ENCODE measurements around the gene PLEKHO1.

Gene PLEKHO1

GRCh38 chr1:150148837-150149270 lies 862 bp upstream of the PLEKHO1 start:
- peak overlapping the region; percentile 61 for H3K4me3 ChIP-seq (ENCODE audit: low read depth, low read length)
- H3K27ac ChIP-seq (ENCODE audit: extremely low read depth, low read depth, low read length): no peak overlapping the region
- H3K4me1 ChIP-seq (ENCODE audit: control insufficient read depth, insufficient read depth, low read length): peaks cover 3% of the 10 kb centered on the region; the same call in 1 of the 2 replicates
- no peaks in the 10 kb centered on the region for H3K9me3 ChIP-seq (ENCODE audit: control insufficient read depth, insufficient read depth, low read depth, low read length)
- H3K36me3 ChIP-seq (ENCODE audit: control insufficient read depth in 2 of 2, insufficient read depth in 1 of 2, low read length in 2 of 2): peaks cover 0 to 16% of the 10 kb centered on the region in 2 experiments; a peak in 2 of 3 replicates
- TF ChIP-seq ZNF26 (tag by site-specific recombination; IDR thresholded peaks at IDR 0.05): no peak
- TF ChIP-seq ZNF548 (tag by site-specific recombination; IDR thresholded peaks at IDR 0.05): no peak
- peak; percentile 59; the same call in 1 of the 2 replicates for TF ChIP-seq ZNF394 (tag by site-specific recombination; IDR thresholded peaks at IDR 0.05; ENCODE audit: borderline replicate concordance)
- POLR2A ChIA-PET: interaction anchor here (1.0 to 1.3 kb wide), 2 partner anchors 10 to 14 kb away, joined by 3 to 4 read pairs; no protein-coding TSS in a partner anchor
- CTCF ChIA-PET: no interaction called here

- CTCF ChIA-PET: interaction anchor here (0.9 to 3.3 kb wide), 3 partner anchors 11 to 15 kb away, joined by 3 to 18 read pairs (median 5); no protein-coding TSS in a partner anchor
- Histone ChIP-seq H3K4me1 (ENCODE audit: control insufficient read depth, insufficient read depth, low read length) (peaks cover 3% of the 10 kb centered on the region; the same call in 1 of the 2 replicates), H3K27ac (ENCODE audit: extremely low read depth, low read depth, low read length) (peak overlapping the region; percentile 62; the same call in 1 of the 2 replicates), H3K36me3 (ENCODE audit: control insufficient read depth in 2 of 2, insufficient read depth in 1 of 2, low read length in 2 of 2) (peaks cover 0 to 31% of the 10 kb centered on the region in 2 experiments; a peak in 2 of 3 replicates), H3K9me3 (ENCODE audit: control insufficient read depth, insufficient read depth, low read depth, low read length) (no peaks in the 10 kb centered on the region), H3K4me3 (ENCODE audit: low read depth, low read length) (peak overlapping the region; percentile 61)
- POLR2A ChIA-PET: interaction anchor here (0.5 to 1.3 kb wide), 5 partner anchors 8 to 232 kb away, joined by 3 to 4 read pairs (median 3); no protein-coding TSS in a partner anchor
- TF ChIP-seq ZNF18 (tag by site-specific recombination; IDR thresholded peaks at IDR 0.05): no peak
- TF ChIP-seq ZNF610 (tag by site-specific recombination; IDR thresholded peaks at IDR 0.05; ENCODE audit: borderline replicate concordance): no peak
- TF ChIP-seq ZBTB48 (tag by site-specific recombination; IDR thresholded peaks at IDR 0.05): no peak
- TF ChIP-seq KLF1 (tag by site-specific recombination; IDR thresholded peaks at IDR 0.05): no peak
- TF ChIP-seq WT1 (tag by site-specific recombination; IDR thresholded peaks at IDR 0.05): no peak
- no peak for TF ChIP-seq ZNF664 (tag by site-specific recombination; IDR thresholded peaks at IDR 0.05)
- peak; percentile 56 for TF ChIP-seq ZBTB26 (tag by site-specific recombination; optimal IDR thresholded peaks at IDR 0.05)
- no peak for TF ChIP-seq ZBTB17 (tag by site-specific recombination; IDR thresholded peaks at IDR 0.05)
- no peak for TF ChIP-seq ZNF555 (tag by site-specific recombination; conservative IDR thresholded peaks at IDR 0.05)
- no peak for TF ChIP-seq PRDM10 (tag by site-specific recombination; IDR thresholded peaks at IDR 0.05)
- TF ChIP-seq HOXA7 (CRISPR knock-in tag; IDR thresholded peaks at IDR 0.05; ENCODE audit: borderline replicate concordance): no peak
- peak; percentile 46; the same call in 1 of the 2 replicates for TF ChIP-seq EGR2 (tag by site-specific recombination; IDR thresholded peaks at IDR 0.05; ENCODE audit: low read depth)
- peak; percentile 64 for TF ChIP-seq ZBTB8A (tag by site-specific recombination; IDR thresholded peaks at IDR 0.05)
- no peak for TF ChIP-seq ZNF629 (tag by site-specific recombination; IDR thresholded peaks at IDR 0.05)
- TF ChIP-seq ZNF518A (tag by site-specific recombination; conservative IDR thresholded peaks at IDR 0.05; ENCODE audit: low read depth): no peak
Measured at GRCh38 chr1:150150133-150151021, 661 bp downstream of the PLEKHO1 start.

All from HEK293 (cell line).